Measurements from ENCODE around the gene ZNF366. TPM values are rescaled to one million over a fixed set of nuclear protein-coding genes. Genes with fewer than 3 reads are reported as not detected.
A peak's percentile ranks its signal among the peaks of the same experiment; 100 is the strongest.

Gene ZNF366
- total RNA-seq, 1 donor from 2014 or later, result 1.9 TPM

GRCh38 chr5:72494623-72495124 is 12.5 kb downstream of the ZNF366 start:
- no peak for DNase-seq (ENCODE audit: low read depth in 2 of 2)

- no peak for DNase-seq (ENCODE audit: low read depth in 2 of 2)
These were observed 17.7 kb downstream of the ZNF366 start for GRCh38 chr5:72489536-72489935.

GRCh38 chr5:72488756-72489155 is 18.5 kb downstream of the ZNF366 start:
- DNase-seq (ENCODE audit: low read depth in 2 of 2), result no peak

GRCh38 chr5:72487177-72487576 is 20.0 kb downstream of the ZNF366 start:
- DNase-seq (ENCODE audit: low read depth in 2 of 2), result no peak

GRCh38 chr5:72486371-72486770 is 20.8 kb downstream of the ZNF366 start:
- DNase-seq (ENCODE audit: low read depth in 2 of 2), result peak; percentile 79 to 88

- DNase-seq (ENCODE audit: low read depth in 2 of 2), result no peak
These were observed 21.7 kb downstream of the ZNF366 start for GRCh38 chr5:72485430-72485974.

GRCh38 chr5:72482046-72482445 is 25.2 kb downstream of the ZNF366 start:
- DNase-seq (ENCODE audit: low read depth in 2 of 2), result no peak

GRCh38 chr5:72480841-72481240 is 26.4 kb downstream of the ZNF366 start:
- no peak for DNase-seq (ENCODE audit: low read depth in 2 of 2)

GRCh38 chr5:72479921-72480320 is 27.3 kb downstream of the ZNF366 start:
- no peak for DNase-seq (ENCODE audit: low read depth in 2 of 2)

GRCh38 chr5:72478684-72479083 is 28.5 kb downstream of the ZNF366 start:
- DNase-seq (ENCODE audit: low read depth in 2 of 2), result no peak

GRCh38 chr5:72478276-72478675 is 28.9 kb downstream of the ZNF366 start:
- DNase-seq (ENCODE audit: low read depth in 2 of 2), result no peak

- peak in 1 of 2 donors; percentile 48 for DNase-seq (ENCODE audit: low read depth in 2 of 2)
These were observed 29.6 kb downstream of the ZNF366 start for GRCh38 chr5:72477644-72478043.

- DNase-seq (ENCODE audit: low read depth in 2 of 2), result peak in 1 of 2 donors; percentile 72
These were observed 30.0 kb downstream of the ZNF366 start for GRCh38 chr5:72477176-72477575.

- DNase-seq (ENCODE audit: low read depth in 2 of 2), result no peak
These were observed 30.5 kb downstream of the ZNF366 start for GRCh38 chr5:72476721-72477120.

- DNase-seq (ENCODE audit: low read depth in 2 of 2), result no peak
These were observed 30.9 kb downstream of the ZNF366 start for GRCh38 chr5:72476275-72476674.

- DNase-seq (ENCODE audit: low read depth in 2 of 2), result no peak
These were observed 32.7 kb downstream of the ZNF366 start for GRCh38 chr5:72474516-72474915.

GRCh38 chr5:72474046-72474500 is 33.1 kb downstream of the ZNF366 start:
- no peak for DNase-seq (ENCODE audit: low read depth in 2 of 2)

GRCh38 chr5:72472666-72473422 is 34.4 kb downstream of the ZNF366 start:
- no peak for DNase-seq (ENCODE audit: low read depth in 2 of 2)

GRCh38 chr5:72472031-72472430 is 35.2 kb downstream of the ZNF366 start:
- no peak for DNase-seq (ENCODE audit: low read depth in 2 of 2)

- no peak for DNase-seq (ENCODE audit: low read depth in 2 of 2)
These were observed 36.4 kb downstream of the ZNF366 start for GRCh38 chr5:72470826-72471225.

- peak in 1 of 2 donors; percentile 32 for DNase-seq (ENCODE audit: low read depth in 2 of 2)
These were observed 38.6 kb downstream of the ZNF366 start for GRCh38 chr5:72468606-72469005.

- DNase-seq (ENCODE audit: low read depth in 2 of 2), result peak in 1 of 2 donors; percentile 36
These were observed 39.2 kb downstream of the ZNF366 start for GRCh38 chr5:72468024-72468423.

GRCh38 chr5:72467461-72467860 is 39.7 kb downstream of the ZNF366 start:
- no peak for DNase-seq (ENCODE audit: low read depth in 2 of 2)

Measured in dermis microvascular lymphatic vessel endothelial cell (primary cell).